H1 (cell line): ENCODE results near the gene GRIFIN. TPM values are rescaled to one million over a fixed set of nuclear protein-coding genes. Genes with fewer than 3 reads are reported as not detected.

Experiments
- CTCF ChIA-PET: fragments of 300-600 bp; sonication (Branson Sonifier 250); formaldehyde crosslinking; loops from one replicate; lab custom pipeline; 2021; ENCODE audit not compliant: partially characterized antibody; lab: Charles Lee
- POLR2A ChIA-PET: fragments of 300-600 bp; sonication (Branson Sonifier 250); formaldehyde crosslinking; loops from one replicate; lab custom pipeline; 2021; ENCODE audit warnings: inconsistent platforms; ENCODE audit not compliant: partially characterized antibody; lab: Charles Lee
- DNase-seq, 2 experiments: peaks; one replicate each; pipeline versions ENCODE4 v3.0.0 to v3.0.0-alpha.2; 2010 to 2022; ENCODE audit warnings: low spot score in 2 of 2, low read depth in 1 of 2, mixed read lengths in 1 of 2
- FAIRE-seq: peaks from 2 replicates; lab custom pipeline; 2011; peaks lifted over from hg19 to GRCh38; lab: Jason Lieb, UNC
- H2AFZ ChIP-seq: 2 replicates; pipeline ENCODE4 v1.8.1; 2012; ENCODE audit warnings: low read length, inconsistent platforms
- H2AK5ac ChIP-seq: 2 replicates; pipeline ENCODE4 v1.6.1; 2013; ENCODE audit warnings: low read depth, low read length
- H2BK120ac ChIP-seq: replicated peaks from 2 replicates; pipeline ENCODE3; 2013; ENCODE audit warnings: low read depth, low read length, inconsistent platforms
- H2BK12ac ChIP-seq: 2 replicates; pipeline ENCODE4 v1.6.1; 2013; ENCODE audit warnings: low read depth, low read length
- H2BK15ac ChIP-seq: 2 replicates; pipeline ENCODE4 v1.6.1; 2013; ENCODE audit warnings: low read length
- H2BK20ac ChIP-seq: 2 replicates; pipeline ENCODE4 v1.6.1; 2013; ENCODE audit warnings: low read length
- H2BK5ac ChIP-seq: 2 replicates; pipeline ENCODE4 v1.6.1; 2013; ENCODE audit warnings: low read depth, low read length
- H3K14ac ChIP-seq: 2 replicates; pipeline ENCODE4 v1.6.1; 2013; ENCODE audit warnings: inconsistent platforms; ENCODE audit not compliant: insufficient read length
- H3K18ac ChIP-seq: 2 replicates; pipeline ENCODE4 v1.6.1; 2013; ENCODE audit warnings: low read length; ENCODE audit errors: extremely low read depth
- H3K23ac ChIP-seq: 2 replicates; pipeline ENCODE4 v1.6.1; 2013; ENCODE audit warnings: inconsistent platforms; ENCODE audit not compliant: insufficient read length
- H3K23me2 ChIP-seq: 2 replicates; pipeline ENCODE4 v1.6.1; 2013; ENCODE audit warnings: low read depth, low read length
- H3K27ac ChIP-seq: 2 replicates; pipeline ENCODE4 v1.6.1; 2011; ENCODE audit warnings: low read depth, low read length, inconsistent platforms
- H3K27me3 ChIP-seq, 4 experiments: replicated peaks in 1 of 4; 1 replicate in 1 of 4; 2 replicates in 3 of 4; pipeline versions ENCODE4 v1.6.1 to v1.8.1; 2011 to 2013; ENCODE audit warnings: low read length in 3 of 4, mild to moderate bottlenecking in 3 of 4, inconsistent platforms in 2 of 4, mixed read lengths in 2 of 4, moderate library complexity in 1 of 4; ENCODE audit not compliant: control insufficient read depth in 3 of 4, insufficient read depth in 3 of 4; ENCODE audit errors: extremely low read depth in 1 of 4
- H3K36me3 ChIP-seq, 4 experiments: 2 replicates each; pipeline versions ENCODE4 v1.6.1 to v1.8.1; 2011 to 2013; ENCODE audit warnings: mild to moderate bottlenecking in 4 of 4, low read length in 3 of 4, moderate library complexity in 2 of 4, control low read depth in 1 of 4, inconsistent platforms in 1 of 4; ENCODE audit not compliant: insufficient read depth in 4 of 4, control insufficient read depth in 2 of 4
- H3K4ac ChIP-seq: replicated peaks from 2 replicates; pipeline ENCODE3; 2013; ENCODE audit warnings: low read length, low read depth, mixed read lengths, inconsistent platforms; ENCODE audit not compliant: insufficient read length
- H3K4me1 ChIP-seq, 4 experiments: replicated peaks in 1 of 4; 1 replicate in 1 of 4; 2 replicates in 3 of 4; pipeline versions ENCODE4 v1.6.1 to v1.8.1; 2011 to 2013; ENCODE audit warnings: low read length in 3 of 4, inconsistent platforms in 2 of 4, mixed read lengths in 1 of 4; ENCODE audit not compliant: insufficient read depth in 4 of 4, control insufficient read depth in 3 of 4
- H3K4me2 ChIP-seq, 2 experiments: 2 replicates each; pipeline versions ENCODE4 v1.6.1 to v1.8.1; 2011 to 2013; ENCODE audit warnings: low read depth in 2 of 2, low read length in 2 of 2, control low read depth in 1 of 2, inconsistent platforms in 1 of 2, mild to moderate bottlenecking in 1 of 2; ENCODE audit not compliant: insufficient read depth in 1 of 2
- H3K4me3 ChIP-seq, 4 experiments: fragments of 200-600, 300-600 bp in 1 of 4; sonication (generic), shearing (Covaris generic), sonication (Bioruptor Twin) in 1 of 4; 2 replicates each; pipeline versions ENCODE4 v1.5.1 to v1.8.1; 2011 to 2016; ENCODE audit warnings: low read length in 4 of 4, low read depth in 3 of 4, control low read depth in 2 of 4, inconsistent platforms in 2 of 4, mild to moderate bottlenecking in 2 of 4, mixed read lengths in 1 of 4, moderate library complexity in 1 of 4; ENCODE audit not compliant: insufficient read depth in 2 of 4; ENCODE audit errors: extremely low read depth in 1 of 4
- H3K56ac ChIP-seq: replicated peaks from 2 replicates; pipeline ENCODE3; 2013; ENCODE audit warnings: low read depth, mild to moderate bottlenecking, mixed read lengths, low read length, inconsistent platforms; ENCODE audit not compliant: insufficient read length
- H3K79me1 ChIP-seq: 2 replicates; pipeline ENCODE4 v1.6.1; 2013; ENCODE audit warnings: low read depth, low read length, control low read depth
- H3K79me2 ChIP-seq, 2 experiments: 2 replicates each; pipeline versions ENCODE4 v1.6.1 to v1.8.1; 2012 to 2013; ENCODE audit warnings: low read length in 2 of 2, mild to moderate bottlenecking in 2 of 2, inconsistent platforms in 1 of 2; ENCODE audit not compliant: insufficient read depth in 2 of 2, control insufficient read depth in 1 of 2
- H3K9ac ChIP-seq, 4 experiments: replicated peaks in 1 of 4; 1 replicate in 1 of 4; 2 replicates in 3 of 4; pipeline versions ENCODE4 v1.6.1 to v1.8.1; 2011 to 2013; ENCODE audit warnings: low read depth in 3 of 4, low read length in 3 of 4, control low read depth in 2 of 4, mild to moderate bottlenecking in 2 of 4, moderate library complexity in 2 of 4, inconsistent platforms in 1 of 4; ENCODE audit errors: extremely low read depth in 1 of 4
- H3K9me3 ChIP-seq, 2 experiments: 2 replicates each; pipeline versions ENCODE4 v1.6.1 to v1.8.1; 2012 to 2013; ENCODE audit warnings: mild to moderate bottlenecking in 2 of 2, moderate library complexity in 2 of 2, control low read depth in 1 of 2, inconsistent platforms in 1 of 2, low read depth in 1 of 2, low read length in 1 of 2, mixed read lengths in 1 of 2; ENCODE audit not compliant: insufficient read depth in 2 of 2
- H4K20me1 ChIP-seq, 2 experiments: replicated peaks in 1 of 2; 2 replicates each; pipeline versions ENCODE3 to v1.8.1; 2011 to 2013; ENCODE audit warnings: inconsistent platforms in 2 of 2, low read length in 2 of 2, mild to moderate bottlenecking in 1 of 2; ENCODE audit not compliant: insufficient read depth in 2 of 2, control insufficient read depth in 1 of 2
- H4K5ac ChIP-seq: 2 replicates; pipeline ENCODE4 v1.6.1; 2013; ENCODE audit warnings: low read length, low read depth, mixed read lengths, inconsistent platforms; ENCODE audit not compliant: insufficient read length
- H4K8ac ChIP-seq: 2 replicates; pipeline ENCODE4 v1.8.0; 2013; ENCODE audit warnings: mild to moderate bottlenecking, moderate library complexity, low read length, inconsistent platforms; ENCODE audit not compliant: insufficient read depth; ENCODE audit errors: extremely low read depth
- H4K91ac ChIP-seq: replicated peaks from 2 replicates; pipeline ENCODE3; 2013; ENCODE audit warnings: low read length, mixed read lengths, inconsistent platforms; ENCODE audit not compliant: insufficient read length
- BACH1 ChIP-seq: IDR thresholded peaks from 2 replicates; pipeline ENCODE4 v1.6.1; 2012; ENCODE audit warnings: low read length, improper control_type of control experiment
- CHD1 ChIP-seq: IDR thresholded peaks from 2 replicates; pipeline ENCODE4 v1.6.1; 2012; ENCODE audit warnings: low read depth, low read length, improper control_type of control experiment
- CTBP2 ChIP-seq: IDR thresholded peaks from 2 replicates; pipeline ENCODE4 v1.7.0; 2011; ENCODE audit warnings: borderline replicate concordance, mild to moderate bottlenecking, moderate library complexity, mixed read lengths, low read length; ENCODE audit not compliant: insufficient read depth, insufficient read length
- EP300 ChIP-seq, 2 experiments: IDR thresholded peaks; 1 replicate in 1 of 2; 2 replicates in 1 of 2; pipeline ENCODE4 v1.6.1; 2011 to 2012; ENCODE audit warnings: low read depth in 2 of 2, low read length in 2 of 2, mild to moderate bottlenecking in 2 of 2, borderline replicate concordance in 1 of 2, inconsistent platforms in 1 of 2, moderate library complexity in 1 of 2
- GABPA ChIP-seq: IDR thresholded peaks from 2 replicates; pipeline ENCODE4 v1.6.1; 2011; ENCODE audit warnings: mild to moderate bottlenecking, low read length, moderate library complexity, borderline replicate concordance; ENCODE audit not compliant: insufficient read depth
- GTF2F1 ChIP-seq: IDR thresholded peaks from 2 replicates; pipeline ENCODE4 v1.6.1; 2012; ENCODE audit warnings: low read depth, low read length, improper control_type of control experiment, borderline replicate concordance
- PHF8 ChIP-seq: fragments of 200-600 bp; sonication (generic); conservative IDR thresholded peaks from 2 replicates; pipeline ENCODE4 v1.7.1; 2012; ENCODE audit warnings: low read depth, mild to moderate bottlenecking, inconsistent platforms, low read length, moderate library complexity
- SP1 ChIP-seq: IDR thresholded peaks from 2 replicates; pipeline ENCODE4 v1.6.1; 2011; ENCODE audit warnings: low read depth, low read length
- TAF7 ChIP-seq: optimal IDR thresholded peaks from 2 replicates; pipeline ENCODE3; 2011; ENCODE audit warnings: low read depth, mild to moderate bottlenecking, inconsistent platforms, low read length, moderate library complexity, borderline replicate concordance
- TEAD4 ChIP-seq: IDR thresholded peaks from 2 replicates; pipeline ENCODE4 v1.6.1; 2012; ENCODE audit warnings: low read depth, low read length, inconsistent platforms, mixed read lengths
- WGBS, 2 experiments: shearing (Covaris generic) in 1 of 2; methylation state at CpG; one replicate each; pipeline versions ENCODE4 v1.1.6 to v1.1.7; 2013 to 2015; ENCODE audit warnings: low lambda C conversion rate in 2 of 2, mixed read lengths in 2 of 2, inconsistent platforms in 1 of 2, low coverage in 1 of 2, missing lambda C conversion rate in 1 of 2; ENCODE audit not compliant: insufficient replicate concordance in 2 of 2, insufficient coverage in 1 of 2, insufficient read length in 1 of 2; ENCODE audit errors: extremely low coverage in 1 of 2, missing lambda C conversion rate in 1 of 2; 5-methylcytosine and 5-hydroxymethylcytosine counted together
- polyA plus RNA-seq, 7 experiments: library from polyadenylated mRNA; depleted of rRNA in 3 of 7; stranded (reverse) in 5 of 7; unstranded in 2 of 7; fragments of >200 nt in 5 of 7; fragments of 200-250 nt in 2 of 7; gene quantifications; 1 replicate in 5 of 7; 2 replicates in 1 of 7; 4 replicates in 1 of 7; pipeline versions ENCODE4 v1.2.1 to v1.2.3, GENCODE V29; 2011 to 2013; ENCODE audit warnings: missing spikeins in 2 of 7, mixed read lengths in 2 of 7
- total RNA-seq: library from RNA; stranded (reverse); fragmentation: NEBNext Ultra II Directional; extraction: Animal tissue kit (Norgen Biotek cat#: 25700); gene quantifications from 2 replicates; pipeline ENCODE4 v1.2.1, GENCODE V29; 2021
- TF ChIP-seq, protein P1 (sequence below), 3 experiments: IDR thresholded peaks; 1 replicate in 2 of 3; 2 replicates in 1 of 3; pipeline versions ENCODE4 v1.5.1 to v1.6.1; 2011; ENCODE audit warnings: low read length in 3 of 3, mild to moderate bottlenecking in 3 of 3, inconsistent platforms in 2 of 3, low read depth in 1 of 3, moderate library complexity in 1 of 3; ENCODE audit not compliant: insufficient read depth in 1 of 3; ENCODE audit errors: control extremely low read depth in 1 of 3

The GRIFIN gene
- total and polyA plus RNA-seq, 2 of the 8 experiments (the other 6 are each of a cell fraction or from before 2014, with no cell fraction given): not detected

DNA sequence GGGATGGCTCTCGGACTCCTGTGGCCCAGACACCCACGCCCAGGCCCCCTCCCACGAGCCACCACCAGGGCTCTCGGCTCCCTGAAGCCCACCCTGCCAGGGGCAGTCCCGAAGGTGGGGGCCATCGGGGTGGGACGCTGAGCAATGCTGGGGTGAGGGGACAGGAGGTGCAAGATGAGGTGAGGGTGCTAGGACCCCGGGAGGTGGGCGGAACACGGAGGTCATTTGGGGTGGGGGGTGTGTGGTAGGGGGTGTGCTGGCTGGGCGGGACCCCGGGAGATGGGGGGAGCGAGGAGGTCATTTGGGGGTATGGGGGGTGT, 26.4 kb upstream of the GRIFIN start:
- Histone ChIP-seq H3K56ac (no peak overlapping the region), H3K36me3 (no peaks in the 10 kb centered on the region), H3K18ac (no peak overlapping the region), H2BK12ac (0 out of 2 replicates have a peak overlapping the region, but pooled peaks have one; percentile 50), H4K91ac (no peak overlapping the region), H3K9me3 (no peaks in the 10 kb centered on the region), H3K9ac (no peak overlapping the region), H3K79me2 (no peaks in the 10 kb centered on the region), H3K23me2 (no peaks in the 10 kb centered on the region), H3K4me1 (peaks cover 0 to 33% (median 26%) of the 10 kb centered on the region in 4 experiments; a peak in 6 of 7 replicates), H3K14ac (no peak overlapping the region), H3K27me3 (no peaks in the 10 kb centered on the region), H4K20me1 (no peaks in the 10 kb centered on the region), H2BK15ac (no peak overlapping the region), H2BK20ac (no peak overlapping the region), H4K5ac (no peak overlapping the region), H3K4ac (no peak overlapping the region), H2AFZ (no peak overlapping the region), H2BK5ac (no peak overlapping the region), H2BK120ac (no peak overlapping the region), H3K23ac (no peak overlapping the region), H3K4me2 (no peak overlapping the region), H3K27ac (no peak overlapping the region), H2AK5ac (0 out of 2 replicates have a peak overlapping the region, but pooled peaks have one; percentile 24), H3K79me1 (no peaks in the 10 kb centered on the region; the same call in 1 of the 2 replicates), H3K4me3 (no peak overlapping the region), H4K8ac (no peak overlapping the region)
- CTCF ChIA-PET: interaction anchor here (1.0 to 8.5 kb wide), 5 partner anchors 9 to 33 kb away, joined by 3 to 67 read pairs (median 3); partner anchors contain the start of gene GRIFIN
- no peak for FAIRE-seq
- POLR2A ChIA-PET: interaction anchor here (1.2 to 3.9 kb wide), 2 partner anchors 16 to 22 kb away, joined by 3 to 16 read pairs; no protein-coding TSS in a partner anchor
- 84% methylated on average over 7 of the region's 13 CpGs; no CpG with 5 or more reads in 1 of the 2 experiments for WGBS, 2 experiments
- DNase-seq: no peak
- TF ChIP-seq BACH1 (no peak), TEAD4 (no peak), TAF7 (no peak), PHF8 (no peak), EP300 (IDR thresholded peaks at IDR 0.05; ENCODE audit: borderline replicate concordance in 1 of 2, low read depth in 2 of 2, low read length in 2 of 2) (no peak), CHD1 (no peak), SP1 (no peak), CTBP2 (no peak), GTF2F1 (no peak), GABPA (no peak)
- TF ChIP-seq, protein P1, sequence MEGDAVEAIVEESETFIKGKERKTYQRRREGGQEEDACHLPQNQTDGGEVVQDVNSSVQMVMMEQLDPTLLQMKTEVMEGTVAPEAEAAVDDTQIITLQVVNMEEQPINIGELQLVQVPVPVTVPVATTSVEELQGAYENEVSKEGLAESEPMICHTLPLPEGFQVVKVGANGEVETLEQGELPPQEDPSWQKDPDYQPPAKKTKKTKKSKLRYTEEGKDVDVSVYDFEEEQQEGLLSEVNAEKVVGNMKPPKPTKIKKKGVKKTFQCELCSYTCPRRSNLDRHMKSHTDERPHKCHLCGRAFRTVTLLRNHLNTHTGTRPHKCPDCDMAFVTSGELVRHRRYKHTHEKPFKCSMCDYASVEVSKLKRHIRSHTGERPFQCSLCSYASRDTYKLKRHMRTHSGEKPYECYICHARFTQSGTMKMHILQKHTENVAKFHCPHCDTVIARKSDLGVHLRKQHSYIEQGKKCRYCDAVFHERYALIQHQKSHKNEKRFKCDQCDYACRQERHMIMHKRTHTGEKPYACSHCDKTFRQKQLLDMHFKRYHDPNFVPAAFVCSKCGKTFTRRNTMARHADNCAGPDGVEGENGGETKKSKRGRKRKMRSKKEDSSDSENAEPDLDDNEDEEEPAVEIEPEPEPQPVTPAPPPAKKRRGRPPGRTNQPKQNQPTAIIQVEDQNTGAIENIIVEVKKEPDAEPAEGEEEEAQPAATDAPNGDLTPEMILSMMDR (IDR thresholded peaks at IDR 0.05; ENCODE audit: control extremely low read depth in 1 of 3, insufficient read depth in 1 of 3, low read depth in 1 of 3, low read length in 3 of 3): no peak
